Fibroblast of pulmonary artery (primary cell): Measurements from ENCODE around the gene CCDC88C.

Experiments used
- DNase-seq: peaks from one replicate; pipeline ENCODE4 v3.0.0-alpha.2; 2010; ENCODE audit warnings: low read depth
- H3K4me3 ChIP-seq: replicated peaks from 2 replicates; pipeline ENCODE4 v1.5.1; 2011; ENCODE audit warnings: low read depth, mild to moderate bottlenecking, control low read depth, low read length, moderate library complexity
- TF ChIP-seq, protein P1 (sequence below): IDR thresholded peaks from 2 replicates; pipeline ENCODE4 v1.5.1; 2011; ENCODE audit warnings: mild to moderate bottlenecking, control low read depth, low read length, inconsistent platforms; ENCODE audit errors: missing control alignments

CCDC88C gene

DNA sequence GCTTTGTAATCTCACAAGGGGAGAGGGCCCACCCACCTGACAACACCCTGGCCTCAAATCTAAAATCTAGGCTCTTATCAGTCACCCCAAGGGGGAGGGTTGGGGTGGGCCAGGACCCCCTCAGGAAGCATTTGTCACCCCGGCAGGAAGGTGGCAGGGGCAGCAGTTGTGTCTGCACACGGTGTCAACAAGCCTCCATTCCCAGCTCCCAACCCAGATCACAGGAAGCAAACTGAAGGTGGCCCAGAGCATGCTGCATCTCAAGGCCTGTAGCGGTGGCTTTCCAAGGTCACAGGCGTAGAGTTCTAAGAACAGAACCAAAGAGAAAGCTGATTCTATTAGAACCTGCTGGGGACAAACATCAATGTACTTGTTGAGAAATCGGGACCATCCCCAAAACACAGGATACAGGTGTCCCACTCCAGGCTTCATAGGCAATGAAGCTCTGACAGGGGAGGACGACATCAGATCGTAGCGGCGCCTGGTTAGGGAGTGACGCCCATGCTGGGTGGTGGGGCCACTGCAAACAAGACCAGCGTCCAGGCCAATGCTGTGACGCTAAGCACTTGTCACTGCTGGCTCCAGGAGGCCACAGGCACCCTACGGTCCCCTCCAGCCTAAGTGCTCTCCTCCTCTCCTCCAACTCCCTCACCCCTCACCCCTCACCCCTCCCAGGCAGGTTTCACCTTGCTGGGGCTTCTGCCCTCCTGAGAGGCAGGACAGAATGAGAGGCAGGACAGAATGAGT, 52.9 kb downstream of the CCDC88C start:
- H3K4me3 ChIP-seq: no peak overlapping the region
- TF ChIP-seq, protein P1, sequence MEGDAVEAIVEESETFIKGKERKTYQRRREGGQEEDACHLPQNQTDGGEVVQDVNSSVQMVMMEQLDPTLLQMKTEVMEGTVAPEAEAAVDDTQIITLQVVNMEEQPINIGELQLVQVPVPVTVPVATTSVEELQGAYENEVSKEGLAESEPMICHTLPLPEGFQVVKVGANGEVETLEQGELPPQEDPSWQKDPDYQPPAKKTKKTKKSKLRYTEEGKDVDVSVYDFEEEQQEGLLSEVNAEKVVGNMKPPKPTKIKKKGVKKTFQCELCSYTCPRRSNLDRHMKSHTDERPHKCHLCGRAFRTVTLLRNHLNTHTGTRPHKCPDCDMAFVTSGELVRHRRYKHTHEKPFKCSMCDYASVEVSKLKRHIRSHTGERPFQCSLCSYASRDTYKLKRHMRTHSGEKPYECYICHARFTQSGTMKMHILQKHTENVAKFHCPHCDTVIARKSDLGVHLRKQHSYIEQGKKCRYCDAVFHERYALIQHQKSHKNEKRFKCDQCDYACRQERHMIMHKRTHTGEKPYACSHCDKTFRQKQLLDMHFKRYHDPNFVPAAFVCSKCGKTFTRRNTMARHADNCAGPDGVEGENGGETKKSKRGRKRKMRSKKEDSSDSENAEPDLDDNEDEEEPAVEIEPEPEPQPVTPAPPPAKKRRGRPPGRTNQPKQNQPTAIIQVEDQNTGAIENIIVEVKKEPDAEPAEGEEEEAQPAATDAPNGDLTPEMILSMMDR: no peak
- no peak for DNase-seq

DNA sequence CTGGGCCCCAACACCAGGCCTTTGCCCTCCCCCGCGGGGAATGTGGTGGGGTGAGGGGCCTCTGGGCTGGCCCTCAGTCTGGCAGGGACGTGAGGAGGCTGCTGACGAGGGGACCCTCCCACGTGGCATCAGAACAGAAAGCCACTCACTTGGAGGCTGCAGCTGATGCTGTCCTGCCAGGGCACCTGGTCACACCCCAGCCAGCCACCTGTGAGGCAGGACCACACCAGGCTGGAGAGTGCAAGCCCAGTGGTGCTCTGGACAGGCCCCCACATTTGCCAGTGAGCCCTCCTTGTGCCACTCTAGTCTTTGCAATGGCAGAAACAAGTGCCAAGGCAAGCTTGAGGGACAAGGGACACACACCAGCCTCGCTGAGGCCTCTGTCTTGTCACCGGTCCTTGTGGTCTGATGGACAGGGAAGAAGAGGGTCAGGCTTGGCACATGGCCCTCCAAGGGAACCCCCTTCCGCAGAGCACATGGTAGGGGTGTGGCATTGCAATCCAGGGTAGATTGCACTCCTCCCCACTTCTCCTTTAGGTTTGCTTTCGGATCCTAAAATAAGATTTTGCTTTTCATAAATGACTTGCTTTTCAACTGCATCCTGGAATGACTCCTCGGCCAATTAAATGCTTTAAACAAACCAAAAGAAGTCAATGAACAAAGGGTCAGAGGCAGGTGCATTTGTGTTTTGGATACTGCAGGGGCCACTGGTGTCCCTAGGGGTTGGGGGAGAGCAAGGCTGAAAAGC, 53.7 kb downstream of the CCDC88C start:
- TF ChIP-seq, protein P1: no peak
- no peak for DNase-seq
- no peak overlapping the region for H3K4me3 ChIP-seq

DNA sequence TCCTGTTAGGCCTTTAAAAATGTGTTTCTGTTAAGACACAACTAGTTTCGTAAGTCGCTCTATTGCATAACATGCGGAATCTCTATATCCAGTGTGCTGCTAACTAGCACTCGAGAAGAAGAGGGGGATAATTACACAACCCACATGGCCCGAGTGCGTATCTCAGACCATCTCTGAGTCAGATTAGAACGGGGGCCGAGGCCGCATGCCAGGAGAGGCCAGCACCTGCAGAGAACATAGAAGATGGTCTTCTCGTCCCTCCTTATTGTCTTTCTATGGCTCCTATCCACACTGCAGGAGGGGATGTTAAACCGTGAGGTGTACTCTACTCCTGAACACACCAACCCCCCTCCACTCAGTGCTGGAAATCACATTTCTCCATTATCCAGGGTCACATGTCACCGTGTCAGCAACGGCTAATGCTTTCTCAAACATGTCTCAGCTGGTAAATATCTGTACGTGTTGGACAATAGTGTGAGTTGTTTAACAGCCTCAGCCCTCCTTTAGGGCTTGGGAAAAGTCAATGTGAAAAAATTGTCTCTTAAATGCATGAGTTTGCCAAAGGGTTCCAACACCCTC, 56.3 kb downstream of the CCDC88C start:
- DNase-seq: peak; percentile 76
- TF ChIP-seq, protein P1: no peak
- H3K4me3 ChIP-seq: no peak overlapping the region

DNA sequence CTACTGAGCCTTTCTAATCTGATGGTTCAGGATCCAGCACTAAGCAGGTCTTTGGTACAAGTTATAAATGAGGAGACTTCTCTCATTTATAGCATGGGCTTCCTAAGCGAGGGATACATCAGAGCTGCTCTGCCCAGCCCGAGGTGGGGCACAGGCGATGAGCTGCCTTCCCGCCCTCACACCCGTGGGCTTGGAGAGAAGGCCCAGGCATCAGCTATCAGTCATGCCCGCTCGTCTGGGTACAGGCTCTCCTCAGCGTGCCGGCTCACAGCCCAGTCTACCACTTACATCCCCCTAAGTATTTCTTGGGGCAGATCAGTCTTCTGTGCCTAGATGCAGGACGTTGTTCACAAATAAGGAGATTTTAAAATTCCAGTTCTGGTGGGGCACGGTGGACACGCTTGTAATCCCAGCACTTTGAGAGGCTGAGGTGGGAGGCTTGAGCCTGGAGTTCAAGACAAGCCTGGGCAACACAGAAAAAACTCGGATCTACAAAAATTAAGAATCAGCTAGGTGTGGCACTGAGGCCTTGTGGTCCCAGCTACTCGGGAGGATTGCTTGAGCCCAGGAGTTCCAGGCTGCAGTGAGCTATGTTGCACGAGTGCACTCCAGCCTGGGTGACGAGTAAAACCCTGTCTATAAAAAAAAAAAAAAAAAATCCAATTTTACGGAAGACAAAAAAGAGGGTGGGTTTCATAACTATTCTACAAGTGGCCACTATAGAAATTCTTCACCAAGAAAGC, 57.0 kb downstream of the CCDC88C start:
- DNase-seq: no peak
- H3K4me3 ChIP-seq: no peak overlapping the region
- TF ChIP-seq, protein P1: no peak

DNA sequence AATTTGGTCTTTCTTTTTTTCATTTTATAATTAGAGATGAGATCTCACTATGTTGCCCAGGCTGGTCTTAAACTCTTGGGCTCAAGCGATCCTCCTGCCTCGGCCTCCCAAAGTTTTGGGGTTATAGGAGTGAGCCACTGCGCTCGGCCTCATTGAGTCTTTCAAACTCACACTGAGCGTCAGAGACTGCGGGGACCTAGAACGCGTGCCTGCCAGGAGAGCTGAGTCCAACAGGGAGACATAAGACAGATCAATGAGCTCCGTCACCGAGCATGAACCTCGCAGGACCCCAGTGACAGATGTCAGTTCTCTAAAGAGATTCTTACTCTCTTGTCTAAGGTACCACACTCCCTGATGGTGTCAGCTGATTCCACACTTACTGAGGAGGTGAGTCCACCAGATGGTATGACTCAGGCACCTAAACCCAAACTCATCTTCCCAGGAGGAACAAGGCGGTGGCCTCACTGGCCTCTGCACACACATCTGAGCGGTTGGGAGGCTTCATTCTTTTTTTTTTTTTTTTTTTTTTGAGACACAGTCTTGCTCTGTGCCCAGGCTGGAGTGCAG, 58.9 kb downstream of the CCDC88C start:
- TF ChIP-seq, protein P1: no peak
- H3K4me3 ChIP-seq: no peak overlapping the region
- DNase-seq: no peak

DNA sequence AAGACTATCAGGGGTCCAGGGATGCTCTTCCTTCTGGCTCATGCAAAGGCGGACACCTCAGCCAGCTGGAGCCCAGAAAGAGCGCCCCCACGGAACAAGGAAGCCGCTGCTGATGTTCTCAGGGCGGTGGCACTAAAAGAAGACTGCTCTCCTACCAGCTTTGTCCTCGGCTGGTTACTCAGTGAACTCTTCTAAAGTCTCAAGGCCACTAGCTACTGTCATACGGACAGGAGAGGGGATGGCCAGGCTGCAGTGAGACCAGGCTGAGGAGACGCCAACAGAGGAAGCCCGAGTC, 59.6 kb downstream of the CCDC88C start:
- TF ChIP-seq, protein P1: no peak
- no peak overlapping the region for H3K4me3 ChIP-seq
- DNase-seq: no peak
